SJSA1 (cell line): ENCODE data around the gene FAM181A. TPM values are rescaled to one million over a fixed set of nuclear protein-coding genes. Genes with fewer than 3 reads are reported as not detected.
A peak's percentile ranks its signal among the peaks of the same experiment; 100 is the strongest.

Experiments used
- DNase-seq, 2 experiments: peaks; one replicate each; pipeline ENCODE4 v3.0.0-alpha.2; 2015 to 2020; ENCODE audit warnings: low spot score in 2 of 2, low read depth in 1 of 2
- H3K27ac ChIP-seq: fragments of 250-450 bp; sonication (Bioruptor Pico); 2 replicates; pipeline ENCODE4 v1.5.1; 2020; ENCODE audit warnings: mild to moderate bottlenecking, moderate library complexity
- H3K27me3 ChIP-seq: fragments of 250-450 bp; sonication (Bioruptor Pico); replicated peaks from 2 replicates; pipeline ENCODE4 v1.5.1; 2020; ENCODE audit warnings: mild to moderate bottlenecking, moderate library complexity
- H3K36me3 ChIP-seq: fragments of 250-450 bp; sonication (Bioruptor Pico); 2 replicates; pipeline ENCODE4 v1.5.1; 2020; ENCODE audit warnings: mild to moderate bottlenecking
- H3K4me1 ChIP-seq: fragments of 250-450 bp; sonication (Bioruptor Pico); replicated peaks from 2 replicates; pipeline ENCODE4 v1.6.1; 2021; ENCODE audit warnings: mild to moderate bottlenecking
- H3K4me3 ChIP-seq: fragments of 250-450 bp; sonication (Bioruptor Pico); 2 replicates; pipeline ENCODE4 v1.5.1; 2020; ENCODE audit warnings: mild to moderate bottlenecking
- H3K9me3 ChIP-seq: fragments of 250-450 bp; sonication (Bioruptor Pico); replicated peaks from 2 replicates; pipeline ENCODE4 v1.5.1; 2020; ENCODE audit warnings: mild to moderate bottlenecking
- total RNA-seq: library from RNA; depleted of rRNA; stranded (reverse); fragments of >200 nt; shearing (Covaris generic); gene quantifications from 2 replicates; pipeline ENCODE4 v1.2.3, GENCODE V29; 2014

The FAM181A gene
- total RNA-seq, 1 experiment from 2014 or later = not detected

- no peak for DNase-seq
- H3K36me3 ChIP-seq = peaks cover 8% of the 10 kb centered on the region
- no peaks in the 10 kb centered on the region for H3K9me3 ChIP-seq
- peaks cover 58% of the 10 kb centered on the region for H3K4me1 ChIP-seq
- H3K27me3 ChIP-seq = no peaks in the 10 kb centered on the region
- H3K27ac ChIP-seq = no peak overlapping the region
- H3K4me3 ChIP-seq = no peak overlapping the region
These were observed 35.8 kb downstream of the FAM181A start for GRCh38 chr14:93962701-93963601.

- H3K27me3 ChIP-seq = no peaks in the 10 kb centered on the region
- peaks cover 8% of the 10 kb centered on the region for H3K36me3 ChIP-seq
- peaks cover 50% of the 10 kb centered on the region for H3K4me1 ChIP-seq
- H3K4me3 ChIP-seq = no peak overlapping the region
- no peak for DNase-seq
- no peak overlapping the region for H3K27ac ChIP-seq
- H3K9me3 ChIP-seq = no peaks in the 10 kb centered on the region
These were observed 36.5 kb downstream of the FAM181A start for GRCh38 chr14:93963692-93964091.

GRCh38 chr14:93964281-93964680 lies 37.1 kb downstream of the FAM181A start:
- H3K27me3 ChIP-seq = no peaks in the 10 kb centered on the region
- no peak overlapping the region for H3K4me3 ChIP-seq
- H3K27ac ChIP-seq = no peak overlapping the region
- no peaks in the 10 kb centered on the region for H3K9me3 ChIP-seq
- peaks cover 44% of the 10 kb centered on the region for H3K4me1 ChIP-seq
- DNase-seq = no peak
- peaks cover 8% of the 10 kb centered on the region for H3K36me3 ChIP-seq

DNA sequence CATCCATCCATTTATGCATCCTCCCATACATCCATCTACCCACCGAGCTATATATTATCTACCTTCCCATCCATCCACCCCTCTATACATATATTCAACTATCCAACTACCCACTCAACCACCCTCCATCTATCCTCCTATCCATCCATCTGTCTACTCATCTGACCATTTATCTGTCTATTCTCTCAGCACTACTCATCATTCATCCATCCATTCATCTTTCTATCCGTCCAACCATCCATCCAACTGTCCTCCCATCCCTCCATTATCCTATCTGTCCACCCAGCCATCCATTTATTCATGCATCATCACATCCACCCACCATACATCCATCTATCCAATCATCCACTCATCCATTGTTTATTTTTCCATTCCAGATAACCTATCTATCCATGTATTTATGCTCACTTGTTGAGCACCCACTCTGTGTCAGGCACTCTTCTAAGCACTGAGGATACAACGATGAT lies 37.7 kb downstream of the FAM181A start:
- peak overlapping the region; percentile 40 for H3K27ac ChIP-seq
- no peak for DNase-seq
- peaks cover 8% of the 10 kb centered on the region for H3K36me3 ChIP-seq
- H3K4me1 ChIP-seq = peaks cover 39% of the 10 kb centered on the region
- H3K4me3 ChIP-seq = no peak overlapping the region
- H3K9me3 ChIP-seq = no peaks in the 10 kb centered on the region
- no peaks in the 10 kb centered on the region for H3K27me3 ChIP-seq

- no peaks in the 10 kb centered on the region for H3K27me3 ChIP-seq
- peaks cover 37% of the 10 kb centered on the region for H3K4me1 ChIP-seq
- peak; percentile 61 to 66 for DNase-seq
- peak overlapping the region; percentile 59 for H3K27ac ChIP-seq
- H3K4me3 ChIP-seq = no peak overlapping the region
- peaks cover 8% of the 10 kb centered on the region for H3K36me3 ChIP-seq
- H3K9me3 ChIP-seq = no peaks in the 10 kb centered on the region
These were observed 38.2 kb downstream of the FAM181A start for GRCh38 chr14:93965287-93965821.

DNA sequence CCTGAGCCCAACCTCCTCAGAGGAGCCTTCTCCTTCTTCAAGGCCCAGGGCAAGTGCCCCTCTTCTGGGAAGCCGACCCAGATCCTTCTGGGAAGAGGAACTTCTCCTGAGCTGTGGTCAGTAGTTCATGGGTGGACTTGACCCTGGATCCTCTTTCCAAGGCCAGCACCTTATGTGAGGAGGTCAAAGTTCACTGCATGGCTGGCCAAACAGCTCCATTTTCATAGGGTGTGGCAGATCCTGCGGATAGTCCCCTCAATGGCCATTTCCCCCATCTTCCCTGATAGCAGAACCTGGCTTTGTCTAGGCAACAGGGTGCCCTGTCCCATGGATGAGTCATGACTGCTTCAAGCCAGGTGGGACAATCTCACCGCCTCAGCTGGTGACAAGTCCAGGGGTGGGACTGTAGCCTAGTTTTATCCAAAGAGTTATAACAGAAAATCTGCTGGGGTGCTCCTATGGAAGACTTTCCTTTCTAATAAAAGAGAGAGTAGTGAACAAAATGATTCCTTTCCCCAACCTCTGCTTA lies 38.9 kb downstream of the FAM181A start:
- H3K27me3 ChIP-seq = no peaks in the 10 kb centered on the region
- no peaks in the 10 kb centered on the region for H3K9me3 ChIP-seq
- no peak for DNase-seq
- H3K4me3 ChIP-seq = no peak overlapping the region
- H3K4me1 ChIP-seq = peaks cover 42% of the 10 kb centered on the region
- peaks cover 8% of the 10 kb centered on the region for H3K36me3 ChIP-seq
- peak overlapping the region; percentile 59 for H3K27ac ChIP-seq

GRCh38 chr14:93967637-93968250 lies 40.6 kb downstream of the FAM181A start:
- H3K36me3 ChIP-seq = peaks cover 8% of the 10 kb centered on the region
- peaks cover 47% of the 10 kb centered on the region for H3K4me1 ChIP-seq
- no peak overlapping the region for H3K4me3 ChIP-seq
- no peak overlapping the region for H3K27ac ChIP-seq
- H3K9me3 ChIP-seq = no peaks in the 10 kb centered on the region
- no peaks in the 10 kb centered on the region for H3K27me3 ChIP-seq
- DNase-seq = no peak

- H3K9me3 ChIP-seq = no peaks in the 10 kb centered on the region
- no peaks in the 10 kb centered on the region for H3K27me3 ChIP-seq
- no peak for DNase-seq
- no peaks in the 10 kb centered on the region; the same call in 1 of the 2 replicates for H3K36me3 ChIP-seq
- H3K4me1 ChIP-seq = peaks cover 40% of the 10 kb centered on the region
- no peak overlapping the region for H3K27ac ChIP-seq
- no peak overlapping the region for H3K4me3 ChIP-seq
These were observed 42.1 kb downstream of the FAM181A start for GRCh38 chr14:93969082-93969828.

DNA sequence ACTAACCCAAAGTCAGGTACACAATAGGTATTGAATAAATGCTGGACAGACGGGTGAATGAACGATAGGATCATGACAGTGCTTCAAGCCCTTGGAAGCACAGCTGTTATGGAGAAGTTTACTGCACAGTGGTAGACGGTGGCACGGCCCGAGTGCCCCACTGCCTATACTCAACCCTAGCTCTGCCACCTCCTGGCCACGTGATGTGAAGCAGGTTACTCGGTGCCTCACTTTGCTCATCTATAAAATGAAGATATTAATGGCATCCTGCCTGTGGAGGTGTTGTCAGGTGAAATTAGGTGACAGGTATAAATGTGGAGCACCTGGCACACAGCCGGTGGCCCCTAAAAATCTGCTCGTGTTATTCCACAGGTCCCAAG lies 43.4 kb downstream of the FAM181A start:
- no peaks in the 10 kb centered on the region for H3K9me3 ChIP-seq
- peak overlapping the region; percentile 58 for H3K27ac ChIP-seq
- peak overlapping the region; percentile 38 for H3K4me3 ChIP-seq
- peak in 1 of 2 experiments; percentile 48 for DNase-seq
- no peaks in the 10 kb centered on the region for H3K36me3 ChIP-seq
- H3K4me1 ChIP-seq = peaks cover 41% of the 10 kb centered on the region
- H3K27me3 ChIP-seq = no peaks in the 10 kb centered on the region

GRCh38 chr14:93970965-93971634 lies 44.0 kb downstream of the FAM181A start:
- Histone ChIP-seq H3K36me3 (no peaks in the 10 kb centered on the region), H3K27ac (peak overlapping the region; percentile 58), H3K4me3 (peak overlapping the region; percentile 38), H3K4me1 (peaks cover 41% of the 10 kb centered on the region), H3K27me3 (no peaks in the 10 kb centered on the region), H3K9me3 (no peaks in the 10 kb centered on the region)
- DNase-seq = peak; percentile 71 to 82

- Histone ChIP-seq H3K9me3 (no peaks in the 10 kb centered on the region), H3K4me3 (no peak overlapping the region; the same call in 1 of the 2 replicates), H3K36me3 (no peaks in the 10 kb centered on the region), H3K4me1 (peaks cover 41% of the 10 kb centered on the region), H3K27ac (peak overlapping the region; percentile 58; the same call in 1 of the 2 replicates), H3K27me3 (no peaks in the 10 kb centered on the region)
- no peak for DNase-seq
These were observed 44.5 kb downstream of the FAM181A start for GRCh38 chr14:93971635-93972027.

GRCh38 chr14:93972618-93973205 lies 45.6 kb downstream of the FAM181A start:
- H3K4me1 ChIP-seq = peaks cover 45% of the 10 kb centered on the region
- no peak for DNase-seq

More at GRCh38 chr14:93972618-93973205, 45.6 kb downstream of the FAM181A start:
- Histone ChIP-seq H3K4me3 (no peak overlapping the region), H3K9me3 (no peaks in the 10 kb centered on the region), H3K27me3 (no peaks in the 10 kb centered on the region), H3K36me3 (no peaks in the 10 kb centered on the region), H3K27ac (no peak overlapping the region)
